Ishikawa (cell line): ENCODE measurements around the gene SUV39H1.

ENCODE experiments used
- CEBPB ChIP-seq: IDR thresholded peaks from 2 replicates; pipeline ENCODE4 v1.6.1; 2012
- CREB1 ChIP-seq: IDR thresholded peaks from 2 replicates; pipeline ENCODE4 v1.6.1; 2012; ENCODE audit warnings: low read depth
- EGR1 ChIP-seq: IDR thresholded peaks from 2 replicates; pipeline ENCODE4 v1.6.1; 2012
- EP300 ChIP-seq: IDR thresholded peaks from 2 replicates; pipeline ENCODE4 v1.6.1; 2012; ENCODE audit warnings: borderline replicate concordance
- FOXM1 ChIP-seq: IDR thresholded peaks from 2 replicates; pipeline ENCODE4 v1.6.1; 2012; ENCODE audit warnings: low read depth, borderline replicate concordance
- NFIC ChIP-seq: IDR thresholded peaks from 2 replicates; pipeline ENCODE4 v1.6.1; 2012
- RAD21 ChIP-seq: IDR thresholded peaks from 2 replicates; pipeline ENCODE4 v1.6.1; 2012; ENCODE audit warnings: low read depth
- TAF1 ChIP-seq: IDR thresholded peaks from 2 replicates; pipeline ENCODE4 v1.6.1; 2012; ENCODE audit warnings: low read depth, mild to moderate bottlenecking
- TCF12 ChIP-seq: IDR thresholded peaks from 2 replicates; pipeline ENCODE4 v1.6.1; 2012; ENCODE audit warnings: low read depth
- TEAD4 ChIP-seq: IDR thresholded peaks from 2 replicates; pipeline ENCODE4 v1.6.1; 2012
- YY1 ChIP-seq: IDR thresholded peaks from 2 replicates; pipeline ENCODE4 v1.6.1; 2012; ENCODE audit warnings: low read depth
- ZBTB7A ChIP-seq: IDR thresholded peaks from 2 replicates; pipeline ENCODE4 v1.6.1; 2012; ENCODE audit warnings: low read depth
- TF ChIP-seq, protein P1 (sequence below): IDR thresholded peaks from 2 replicates; pipeline ENCODE4 v1.6.1; 2012
- TF ChIP-seq, protein P2 (sequence below): IDR thresholded peaks from 2 replicates; pipeline ENCODE4 v1.6.1; 2012; ENCODE audit warnings: low read depth, mild to moderate bottlenecking
- TF ChIP-seq, protein P3 (sequence below): IDR thresholded peaks from 2 replicates; pipeline ENCODE4 v1.6.1; 2012

Gene SUV39H1

DNA sequence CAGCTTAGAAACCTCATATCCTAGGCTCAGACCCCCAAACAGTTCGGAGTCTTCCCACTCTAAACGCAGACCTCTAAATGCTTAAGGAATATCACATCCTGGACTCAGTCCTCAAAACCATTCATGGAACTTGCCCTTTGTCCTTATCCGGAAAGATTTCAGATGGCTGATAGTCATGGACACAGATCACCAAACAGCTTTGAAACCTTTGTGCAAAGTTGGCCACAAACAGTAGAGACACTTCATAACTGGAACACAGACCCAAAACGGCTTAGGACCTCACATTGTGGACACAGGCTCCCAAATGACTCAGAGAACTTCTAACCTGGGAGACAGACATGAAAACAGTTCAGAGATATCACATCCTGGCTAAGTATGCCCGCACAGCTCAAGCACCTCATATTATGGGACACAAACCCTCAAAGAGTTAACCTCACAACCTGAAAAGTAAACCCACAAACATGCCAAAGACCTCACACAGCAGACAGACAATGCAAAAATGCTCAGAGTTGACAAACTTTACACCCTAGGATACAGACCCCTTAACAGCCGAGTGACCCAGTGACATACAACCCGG lies 15.5 kb downstream of the SUV39H1 start:
- TF ChIP-seq CEBPB (no peak), TEAD4 (no peak), TAF1 (no peak), CREB1 (no peak), ZBTB7A (no peak), NFIC (no peak), TCF12 (no peak), EGR1 (no peak), EP300 (no peak), FOXM1 (no peak), YY1 (no peak), RAD21 (no peak)
- TF ChIP-seq, protein P1, sequence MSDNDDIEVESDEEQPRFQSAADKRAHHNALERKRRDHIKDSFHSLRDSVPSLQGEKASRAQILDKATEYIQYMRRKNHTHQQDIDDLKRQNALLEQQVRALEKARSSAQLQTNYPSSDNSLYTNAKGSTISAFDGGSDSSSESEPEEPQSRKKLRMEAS = no peak
- TF ChIP-seq, protein P2, sequence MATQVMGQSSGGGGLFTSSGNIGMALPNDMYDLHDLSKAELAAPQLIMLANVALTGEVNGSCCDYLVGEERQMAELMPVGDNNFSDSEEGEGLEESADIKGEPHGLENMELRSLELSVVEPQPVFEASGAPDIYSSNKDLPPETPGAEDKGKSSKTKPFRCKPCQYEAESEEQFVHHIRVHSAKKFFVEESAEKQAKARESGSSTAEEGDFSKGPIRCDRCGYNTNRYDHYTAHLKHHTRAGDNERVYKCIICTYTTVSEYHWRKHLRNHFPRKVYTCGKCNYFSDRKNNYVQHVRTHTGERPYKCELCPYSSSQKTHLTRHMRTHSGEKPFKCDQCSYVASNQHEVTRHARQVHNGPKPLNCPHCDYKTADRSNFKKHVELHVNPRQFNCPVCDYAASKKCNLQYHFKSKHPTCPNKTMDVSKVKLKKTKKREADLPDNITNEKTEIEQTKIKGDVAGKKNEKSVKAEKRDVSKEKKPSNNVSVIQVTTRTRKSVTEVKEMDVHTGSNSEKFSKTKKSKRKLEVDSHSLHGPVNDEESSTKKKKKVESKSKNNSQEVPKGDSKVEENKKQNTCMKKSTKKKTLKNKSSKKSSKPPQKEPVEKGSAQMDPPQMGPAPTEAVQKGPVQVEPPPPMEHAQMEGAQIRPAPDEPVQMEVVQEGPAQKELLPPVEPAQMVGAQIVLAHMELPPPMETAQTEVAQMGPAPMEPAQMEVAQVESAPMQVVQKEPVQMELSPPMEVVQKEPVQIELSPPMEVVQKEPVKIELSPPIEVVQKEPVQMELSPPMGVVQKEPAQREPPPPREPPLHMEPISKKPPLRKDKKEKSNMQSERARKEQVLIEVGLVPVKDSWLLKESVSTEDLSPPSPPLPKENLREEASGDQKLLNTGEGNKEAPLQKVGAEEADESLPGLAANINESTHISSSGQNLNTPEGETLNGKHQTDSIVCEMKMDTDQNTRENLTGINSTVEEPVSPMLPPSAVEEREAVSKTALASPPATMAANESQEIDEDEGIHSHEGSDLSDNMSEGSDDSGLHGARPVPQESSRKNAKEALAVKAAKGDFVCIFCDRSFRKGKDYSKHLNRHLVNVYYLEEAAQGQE = no peak
- TF ChIP-seq, protein P3, sequence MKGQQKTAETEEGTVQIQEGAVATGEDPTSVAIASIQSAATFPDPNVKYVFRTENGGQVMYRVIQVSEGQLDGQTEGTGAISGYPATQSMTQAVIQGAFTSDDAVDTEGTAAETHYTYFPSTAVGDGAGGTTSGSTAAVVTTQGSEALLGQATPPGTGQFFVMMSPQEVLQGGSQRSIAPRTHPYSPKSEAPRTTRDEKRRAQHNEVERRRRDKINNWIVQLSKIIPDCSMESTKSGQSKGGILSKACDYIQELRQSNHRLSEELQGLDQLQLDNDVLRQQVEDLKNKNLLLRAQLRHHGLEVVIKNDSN = no peak

DNA sequence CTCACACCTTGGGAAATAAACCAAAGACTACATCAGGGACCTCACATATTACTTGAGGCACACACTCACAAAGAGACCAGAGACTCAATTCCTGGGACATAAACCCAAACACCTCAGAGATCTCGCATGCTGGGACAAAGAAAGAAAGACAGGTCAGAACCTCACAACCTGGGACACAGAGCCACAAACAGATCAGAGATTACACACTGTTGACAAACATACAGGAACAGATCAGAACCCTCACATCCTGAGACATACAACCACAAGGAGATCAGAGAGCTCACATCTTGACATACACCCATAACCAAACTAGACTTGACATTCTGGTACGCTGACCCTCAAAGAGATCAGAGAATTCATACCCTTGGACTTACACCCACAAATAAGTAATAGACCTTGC lies 17.3 kb downstream of the SUV39H1 start:
- no peak for TF ChIP-seq YY1
- no peak for TF ChIP-seq TCF12
- no peak for TF ChIP-seq TEAD4
- TF ChIP-seq ZBTB7A = no peak
- TF ChIP-seq, protein P3 = no peak
- TF ChIP-seq CREB1 = no peak
- no peak for TF ChIP-seq EGR1
- TF ChIP-seq CEBPB = no peak
- TF ChIP-seq EP300 = no peak
- no peak for TF ChIP-seq FOXM1
- TF ChIP-seq NFIC = no peak
- no peak for TF ChIP-seq TAF1
- TF ChIP-seq, protein P2 = no peak
- no peak for TF ChIP-seq RAD21
- TF ChIP-seq, protein P1 = no peak

DNA sequence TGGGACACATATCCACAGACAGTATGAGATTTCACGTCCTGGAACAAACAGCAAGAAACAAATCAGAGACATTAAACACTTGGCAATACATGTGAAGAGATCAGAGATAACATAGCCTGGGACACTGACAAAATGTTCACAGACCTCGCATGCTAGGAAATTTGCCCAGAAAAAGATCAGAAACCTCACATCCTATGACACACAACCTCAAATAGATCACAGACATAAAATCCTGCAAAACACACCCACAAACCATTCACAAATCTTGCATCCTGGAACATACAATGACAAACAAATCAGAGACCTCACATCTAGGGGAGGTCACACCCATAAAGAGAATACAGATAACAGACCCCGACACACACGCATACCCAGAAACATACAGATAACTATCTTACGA lies 18.0 kb downstream of the SUV39H1 start:
- TF ChIP-seq, protein P3 = no peak
- TF ChIP-seq CEBPB = no peak
- TF ChIP-seq TEAD4 = no peak
- TF ChIP-seq RAD21 = no peak
- TF ChIP-seq TCF12 = no peak
- TF ChIP-seq FOXM1 = no peak
- TF ChIP-seq, protein P2 = no peak
- no peak for TF ChIP-seq CREB1
- no peak for TF ChIP-seq EP300
- TF ChIP-seq YY1 = no peak
- no peak for TF ChIP-seq TAF1
- TF ChIP-seq NFIC = no peak

DNA sequence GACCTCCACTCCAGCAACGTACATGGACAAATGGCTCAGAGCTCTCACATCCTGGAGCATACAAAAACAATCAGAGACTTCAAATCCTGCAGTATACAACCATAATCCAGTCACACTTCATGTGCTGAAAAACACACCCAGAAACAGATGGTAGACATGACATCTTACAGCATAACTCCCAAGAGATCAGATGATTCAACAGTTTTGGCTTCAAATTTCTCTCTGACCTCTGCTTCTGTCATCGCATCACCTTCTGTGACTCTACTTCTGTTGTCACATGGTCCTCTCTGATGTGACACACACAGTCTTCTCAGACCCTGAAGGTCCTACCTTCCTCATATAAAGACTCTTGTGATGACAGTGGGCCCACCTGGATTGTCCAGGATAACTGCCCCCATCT lies 18.5 kb downstream of the SUV39H1 start:
- no peak for TF ChIP-seq TAF1
- TF ChIP-seq RAD21 = no peak
